Measurements from ENCODE around the gene ZNF837.

The ZNF837 gene

DNA sequence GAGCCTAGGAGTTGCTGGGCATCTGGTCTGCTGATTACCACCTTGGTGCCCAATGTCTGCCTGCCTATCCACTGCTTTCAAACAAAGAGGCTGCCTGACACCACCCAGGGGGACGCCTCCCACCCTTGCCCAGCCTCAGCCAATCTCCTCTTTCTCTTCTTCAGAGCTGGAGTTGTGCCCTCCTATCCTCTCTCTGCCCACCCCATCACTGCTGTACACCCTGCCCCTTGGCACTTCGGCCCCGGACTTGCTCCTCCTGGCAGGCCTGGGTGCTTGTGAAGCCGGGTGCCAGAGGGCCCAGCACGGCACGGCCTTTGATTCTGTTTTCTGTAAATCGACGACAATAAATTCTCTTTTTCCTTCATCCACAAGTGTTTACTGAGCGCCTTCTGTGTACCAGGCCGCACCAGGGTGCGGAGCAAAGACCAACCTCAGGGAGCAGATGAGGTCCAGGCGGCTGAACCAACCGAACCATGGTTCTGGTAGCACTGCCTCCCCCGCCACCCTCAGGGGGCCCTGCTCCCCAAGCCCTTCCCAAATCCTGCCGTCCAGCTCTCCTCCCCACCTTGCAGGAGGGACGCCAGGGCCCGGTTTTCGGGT is 19.6 kb upstream of the ZNF837 start:
- TF ChIP-seq, protein P1, sequence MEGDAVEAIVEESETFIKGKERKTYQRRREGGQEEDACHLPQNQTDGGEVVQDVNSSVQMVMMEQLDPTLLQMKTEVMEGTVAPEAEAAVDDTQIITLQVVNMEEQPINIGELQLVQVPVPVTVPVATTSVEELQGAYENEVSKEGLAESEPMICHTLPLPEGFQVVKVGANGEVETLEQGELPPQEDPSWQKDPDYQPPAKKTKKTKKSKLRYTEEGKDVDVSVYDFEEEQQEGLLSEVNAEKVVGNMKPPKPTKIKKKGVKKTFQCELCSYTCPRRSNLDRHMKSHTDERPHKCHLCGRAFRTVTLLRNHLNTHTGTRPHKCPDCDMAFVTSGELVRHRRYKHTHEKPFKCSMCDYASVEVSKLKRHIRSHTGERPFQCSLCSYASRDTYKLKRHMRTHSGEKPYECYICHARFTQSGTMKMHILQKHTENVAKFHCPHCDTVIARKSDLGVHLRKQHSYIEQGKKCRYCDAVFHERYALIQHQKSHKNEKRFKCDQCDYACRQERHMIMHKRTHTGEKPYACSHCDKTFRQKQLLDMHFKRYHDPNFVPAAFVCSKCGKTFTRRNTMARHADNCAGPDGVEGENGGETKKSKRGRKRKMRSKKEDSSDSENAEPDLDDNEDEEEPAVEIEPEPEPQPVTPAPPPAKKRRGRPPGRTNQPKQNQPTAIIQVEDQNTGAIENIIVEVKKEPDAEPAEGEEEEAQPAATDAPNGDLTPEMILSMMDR (conservative IDR thresholded peaks at IDR 0.05; ENCODE audit: low read depth, low read length) = no peak
- peak overlapping the region; percentile 61 for H3K4me3 ChIP-seq (ENCODE audit: low read length)
- DNase-seq (ENCODE audit: low read depth) = no peak

DNA sequence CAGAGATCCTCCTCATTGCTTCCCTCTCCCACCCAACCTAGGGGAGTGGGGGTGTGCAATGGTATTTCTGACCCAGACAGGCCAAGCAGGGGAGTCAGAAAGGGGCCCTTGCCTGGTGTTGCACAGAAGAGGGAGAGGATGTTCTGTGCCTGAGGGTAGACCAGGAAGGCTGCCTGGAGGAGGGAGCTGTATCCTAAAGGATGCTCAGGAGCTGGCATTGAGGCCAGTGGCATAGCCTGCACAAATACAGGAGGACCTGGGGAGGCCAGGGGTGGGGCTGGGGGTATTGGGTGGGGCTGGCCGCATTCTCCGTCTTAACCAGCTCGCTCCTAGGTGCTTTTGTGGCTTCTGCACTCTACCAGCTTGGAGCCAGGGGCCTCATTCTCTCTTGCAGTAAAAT is 19.1 kb upstream of the ZNF837 start:
- no peak overlapping the region for H3K4me3 ChIP-seq (ENCODE audit: low read length)
- DNase-seq (ENCODE audit: low read depth) = no peak
- TF ChIP-seq, protein P1 (conservative IDR thresholded peaks at IDR 0.05; ENCODE audit: low read depth, low read length) = no peak

DNA sequence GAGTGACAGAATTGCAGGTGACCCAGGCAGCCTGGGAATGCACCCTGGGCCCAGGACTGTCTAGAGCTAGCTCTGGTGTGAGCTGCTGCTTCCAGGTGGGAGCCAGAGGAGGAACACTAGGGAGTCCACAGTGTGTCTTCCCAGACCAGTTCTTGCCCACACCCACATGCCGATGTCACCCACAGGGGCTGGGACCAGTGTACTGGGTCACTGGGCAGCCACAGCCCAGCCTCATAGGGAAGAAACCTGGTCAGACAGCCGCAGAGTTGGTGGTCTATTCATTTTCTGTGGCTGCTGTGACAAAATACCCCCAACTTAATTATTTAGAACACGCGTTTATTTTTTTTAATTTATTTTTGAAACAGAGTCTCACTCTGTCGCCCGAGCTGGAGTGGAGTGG is 17.7 kb upstream of the ZNF837 start:
- H3K4me3 ChIP-seq (ENCODE audit: low read length) = no peak overlapping the region
- no peak for DNase-seq (ENCODE audit: low read depth)
- TF ChIP-seq, protein P1 (conservative IDR thresholded peaks at IDR 0.05; ENCODE audit: low read depth, low read length) = no peak

DNA sequence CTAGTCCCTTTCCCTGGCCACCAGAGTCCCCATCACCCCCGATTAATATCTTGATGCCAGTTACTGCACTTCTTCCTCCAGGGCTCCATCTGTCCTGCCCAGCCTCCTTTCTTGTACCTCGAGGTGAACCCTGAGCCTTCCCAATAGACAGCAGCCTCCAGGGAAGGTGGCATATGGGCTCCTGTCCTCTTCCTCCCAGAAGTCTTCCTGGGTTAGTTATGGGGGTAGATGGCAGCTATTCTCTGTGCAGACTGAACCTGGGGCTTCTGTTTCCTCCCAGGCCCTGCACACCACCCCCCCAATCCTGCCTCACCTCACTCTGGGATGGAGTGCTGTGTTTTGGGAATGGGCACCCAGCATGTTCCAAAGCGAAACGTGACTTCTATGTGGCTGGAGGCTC is 17.3 kb upstream of the ZNF837 start:
- no peak overlapping the region for H3K4me3 ChIP-seq (ENCODE audit: low read length)
- no peak for DNase-seq (ENCODE audit: low read depth)
- TF ChIP-seq, protein P1 (conservative IDR thresholded peaks at IDR 0.05; ENCODE audit: low read depth, low read length) = no peak

GRCh38 chr19:58397533-58398037 is 16.8 kb upstream of the ZNF837 start:
- H3K4me3 ChIP-seq (ENCODE audit: low read length) = no peak overlapping the region
- DNase-seq (ENCODE audit: low read depth) = no peak
- TF ChIP-seq, protein P1 (conservative IDR thresholded peaks at IDR 0.05; ENCODE audit: low read depth, low read length) = no peak

- no peak overlapping the region for H3K4me3 ChIP-seq (ENCODE audit: low read length)
- TF ChIP-seq, protein P1 (conservative IDR thresholded peaks at IDR 0.05; ENCODE audit: low read depth, low read length) = no peak
- DNase-seq (ENCODE audit: low read depth) = no peak
These were observed 16.1 kb upstream of the ZNF837 start for GRCh38 chr19:58396691-58397532.

All from retinal pigment epithelial cell (primary cell).